ENCODE data around the gene ARID3B.

ARID3B gene

GRCh38 chr15:74603026-74603788 is 62.2 kb downstream of the ARID3B start:
- Histone ChIP-seq H3K4me3 (ENCODE audit: extremely low read depth, insufficient read depth, low read length, poor library complexity, severe bottlenecking) (no peak overlapping the region), H3K27ac (ENCODE audit: low read depth, low read length, severe bottlenecking) (no peak overlapping the region), H3K4me1 (ENCODE audit: control insufficient read depth, insufficient read depth, low read length, poor library complexity, severe bottlenecking) (no peaks in the 10 kb centered on the region), H3K9me3 (ENCODE audit: control insufficient read depth, low read length) (no peaks in the 10 kb centered on the region), H3K36me3 (ENCODE audit: control insufficient read depth, insufficient read depth, low read length) (peaks cover 16% of the 10 kb centered on the region)
- 93 to 97% methylated on average over 11 to 13 of the region's 13 CpGs for WGBS, 2 experiments (ENCODE audit: insufficient coverage in 2 of 2)

- Histone ChIP-seq H3K4me1 (ENCODE audit: control insufficient read depth, insufficient read depth, low read length, poor library complexity, severe bottlenecking) (no peaks in the 10 kb centered on the region), H3K36me3 (ENCODE audit: control insufficient read depth, insufficient read depth, low read length) (peaks cover 8% of the 10 kb centered on the region), H3K27ac (ENCODE audit: low read depth, low read length, severe bottlenecking) (no peak overlapping the region), H3K9me3 (ENCODE audit: control insufficient read depth, low read length) (no peaks in the 10 kb centered on the region), H3K4me3 (ENCODE audit: extremely low read depth, insufficient read depth, low read length, poor library complexity, severe bottlenecking) (no peak overlapping the region)
- WGBS, 2 experiments (ENCODE audit: insufficient coverage in 2 of 2) = 88 to 92% methylated on average over 7 to 10 of the region's 11 CpGs
Measured at GRCh38 chr15:74603789-74604705, 63.0 kb downstream of the ARID3B start.

DNA sequence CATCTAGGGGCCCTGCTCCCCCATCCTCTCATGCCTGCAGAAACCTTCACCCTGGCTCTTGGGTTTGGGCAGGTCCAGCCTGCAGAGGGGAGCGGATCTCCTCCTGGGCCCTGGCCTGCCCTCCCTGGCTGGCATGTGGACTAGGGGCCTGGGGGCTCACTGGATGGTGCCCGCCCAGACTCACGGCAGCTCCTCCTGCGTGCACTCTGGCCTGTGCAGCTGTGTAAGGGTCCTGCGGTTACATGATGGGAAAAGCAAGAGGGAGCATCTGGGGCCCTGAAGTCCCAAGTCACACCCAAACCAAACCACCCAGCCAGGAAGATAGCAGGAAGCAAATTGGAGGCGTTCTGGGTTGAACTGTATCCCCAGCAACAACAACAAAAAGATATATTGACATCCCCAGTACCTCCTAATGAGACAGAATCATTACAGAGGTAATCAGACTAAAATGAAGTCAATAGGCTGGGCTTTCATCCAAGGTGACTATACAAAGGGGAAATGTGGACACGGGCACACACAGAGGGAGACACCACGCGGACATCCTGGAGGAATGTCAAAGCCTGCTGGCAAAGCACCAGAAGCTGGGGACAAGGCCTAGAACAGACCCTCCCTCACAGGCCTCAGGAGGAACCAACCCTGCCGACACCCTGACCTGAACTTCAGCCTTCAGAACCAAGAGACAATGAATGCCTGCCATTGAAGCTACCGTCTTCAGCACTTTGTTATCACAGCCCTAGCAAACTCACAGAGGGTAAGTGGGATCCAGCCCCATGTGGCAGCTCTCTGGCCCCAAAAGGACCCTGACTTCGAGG is 64.2 kb downstream of the ARID3B start:
- Histone ChIP-seq H3K4me1 (ENCODE audit: control insufficient read depth, insufficient read depth, low read length, poor library complexity, severe bottlenecking) (peaks cover 4% of the 10 kb centered on the region), H3K36me3 (ENCODE audit: control insufficient read depth, insufficient read depth, low read length) (peaks cover 3% of the 10 kb centered on the region), H3K27ac (ENCODE audit: low read depth, low read length, severe bottlenecking) (no peak overlapping the region), H3K9me3 (ENCODE audit: control insufficient read depth, low read length) (no peaks in the 10 kb centered on the region), H3K4me3 (ENCODE audit: extremely low read depth, insufficient read depth, low read length, poor library complexity, severe bottlenecking) (no peak overlapping the region)
- WGBS, 2 experiments (ENCODE audit: insufficient coverage in 2 of 2) = 92 to 100% methylated on average over 7 of the region's 12 CpGs

GRCh38 chr15:74605795-74606150 is 64.8 kb downstream of the ARID3B start:
- 88 to 92% methylated on average over 1 of the region's 1 CpG for WGBS, 2 experiments (ENCODE audit: insufficient coverage in 2 of 2)
- H3K36me3 ChIP-seq (ENCODE audit: control insufficient read depth, insufficient read depth, low read length) = no peaks in the 10 kb centered on the region
- peaks cover 9% of the 10 kb centered on the region for H3K4me1 ChIP-seq (ENCODE audit: control insufficient read depth, insufficient read depth, low read length, poor library complexity, severe bottlenecking)
- H3K9me3 ChIP-seq (ENCODE audit: control insufficient read depth, low read length) = no peaks in the 10 kb centered on the region
- H3K4me3 ChIP-seq (ENCODE audit: extremely low read depth, insufficient read depth, low read length, poor library complexity, severe bottlenecking) = no peak overlapping the region
- H3K27ac ChIP-seq (ENCODE audit: low read depth, low read length, severe bottlenecking) = no peak overlapping the region

- no peaks in the 10 kb centered on the region for H3K36me3 ChIP-seq (ENCODE audit: control insufficient read depth, insufficient read depth, low read length)
- WGBS, 2 experiments (ENCODE audit: insufficient coverage in 2 of 2) = 88 to 100% methylated on average over 2 of the region's 3 CpGs
- H3K4me3 ChIP-seq (ENCODE audit: extremely low read depth, insufficient read depth, low read length, poor library complexity, severe bottlenecking) = no peak overlapping the region
- H3K4me1 ChIP-seq (ENCODE audit: control insufficient read depth, insufficient read depth, low read length, poor library complexity, severe bottlenecking) = peaks cover 12% of the 10 kb centered on the region
- no peaks in the 10 kb centered on the region for H3K9me3 ChIP-seq (ENCODE audit: control insufficient read depth, low read length)
- H3K27ac ChIP-seq (ENCODE audit: low read depth, low read length, severe bottlenecking) = no peak overlapping the region
Measured at GRCh38 chr15:74608786-74609185, 67.8 kb downstream of the ARID3B start.

- no peaks in the 10 kb centered on the region for H3K9me3 ChIP-seq (ENCODE audit: control insufficient read depth, low read length)
- no peak overlapping the region for H3K4me3 ChIP-seq (ENCODE audit: extremely low read depth, insufficient read depth, low read length, poor library complexity, severe bottlenecking)
- WGBS, 2 experiments (ENCODE audit: insufficient coverage in 2 of 2) = 87 to 100% methylated on average over 2 to 3 of the region's 3 CpGs
- peaks cover 12% of the 10 kb centered on the region for H3K4me1 ChIP-seq (ENCODE audit: control insufficient read depth, insufficient read depth, low read length, poor library complexity, severe bottlenecking)
- H3K36me3 ChIP-seq (ENCODE audit: control insufficient read depth, insufficient read depth, low read length) = no peaks in the 10 kb centered on the region
- H3K27ac ChIP-seq (ENCODE audit: low read depth, low read length, severe bottlenecking) = no peak overlapping the region
Measured at GRCh38 chr15:74609938-74610301, 68.9 kb downstream of the ARID3B start.

- no peaks in the 10 kb centered on the region for H3K36me3 ChIP-seq (ENCODE audit: control insufficient read depth, insufficient read depth, low read length)
- H3K4me1 ChIP-seq (ENCODE audit: control insufficient read depth, insufficient read depth, low read length, poor library complexity, severe bottlenecking) = peaks cover 12% of the 10 kb centered on the region
- H3K27ac ChIP-seq (ENCODE audit: low read depth, low read length, severe bottlenecking) = no peak overlapping the region
- H3K4me3 ChIP-seq (ENCODE audit: extremely low read depth, insufficient read depth, low read length, poor library complexity, severe bottlenecking) = no peak overlapping the region
- no peaks in the 10 kb centered on the region for H3K9me3 ChIP-seq (ENCODE audit: control insufficient read depth, low read length)
- WGBS, 2 experiments (ENCODE audit: insufficient coverage in 2 of 2) = 79% methylated on average over 7 of the region's 7 CpGs
Measured at GRCh38 chr15:74610302-74610951, 69.4 kb downstream of the ARID3B start.

- Histone ChIP-seq H3K4me1 (ENCODE audit: control insufficient read depth, insufficient read depth, low read length, poor library complexity, severe bottlenecking) (peaks cover 12% of the 10 kb centered on the region), H3K9me3 (ENCODE audit: control insufficient read depth, low read length) (no peaks in the 10 kb centered on the region), H3K4me3 (ENCODE audit: extremely low read depth, insufficient read depth, low read length, poor library complexity, severe bottlenecking) (no peak overlapping the region), H3K27ac (ENCODE audit: low read depth, low read length, severe bottlenecking) (no peak overlapping the region), H3K36me3 (ENCODE audit: control insufficient read depth, insufficient read depth, low read length) (no peaks in the 10 kb centered on the region)
- 92 to 95% methylated on average over 9 to 11 of the region's 11 CpGs for WGBS, 2 experiments (ENCODE audit: insufficient coverage in 2 of 2)
Measured at GRCh38 chr15:74611341-74611740, 70.3 kb downstream of the ARID3B start.

DNA sequence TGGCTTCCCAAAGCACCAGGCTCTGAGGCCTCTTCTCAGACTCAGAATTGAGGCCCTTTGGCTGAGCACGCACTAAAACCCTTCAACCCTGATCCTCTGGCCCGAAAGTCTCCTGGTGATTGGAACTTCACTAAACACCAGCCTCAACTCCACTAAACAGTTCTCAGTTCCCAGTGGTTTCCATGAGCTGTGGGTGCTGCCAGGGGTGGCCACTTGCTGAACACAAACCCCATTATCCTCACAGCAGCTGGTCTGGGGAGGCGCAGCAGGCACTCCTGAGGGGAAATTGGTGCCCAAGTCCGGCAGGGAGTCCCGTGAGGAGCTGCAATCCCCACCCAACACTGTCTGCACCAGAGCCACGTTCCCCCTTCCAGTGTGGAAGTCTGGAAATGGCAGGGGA is 70.8 kb downstream of the ARID3B start:
- Histone ChIP-seq H3K4me3 (ENCODE audit: extremely low read depth, insufficient read depth, low read length, poor library complexity, severe bottlenecking) (no peak overlapping the region), H3K9me3 (ENCODE audit: control insufficient read depth, low read length) (no peaks in the 10 kb centered on the region), H3K4me1 (ENCODE audit: control insufficient read depth, insufficient read depth, low read length, poor library complexity, severe bottlenecking) (peaks cover 17% of the 10 kb centered on the region), H3K27ac (ENCODE audit: low read depth, low read length, severe bottlenecking) (no peak overlapping the region), H3K36me3 (ENCODE audit: control insufficient read depth, insufficient read depth, low read length) (no peaks in the 10 kb centered on the region)
- 87 to 98% methylated on average over 3 to 4 of the region's 6 CpGs for WGBS, 2 experiments (ENCODE audit: insufficient coverage in 2 of 2)

DNA sequence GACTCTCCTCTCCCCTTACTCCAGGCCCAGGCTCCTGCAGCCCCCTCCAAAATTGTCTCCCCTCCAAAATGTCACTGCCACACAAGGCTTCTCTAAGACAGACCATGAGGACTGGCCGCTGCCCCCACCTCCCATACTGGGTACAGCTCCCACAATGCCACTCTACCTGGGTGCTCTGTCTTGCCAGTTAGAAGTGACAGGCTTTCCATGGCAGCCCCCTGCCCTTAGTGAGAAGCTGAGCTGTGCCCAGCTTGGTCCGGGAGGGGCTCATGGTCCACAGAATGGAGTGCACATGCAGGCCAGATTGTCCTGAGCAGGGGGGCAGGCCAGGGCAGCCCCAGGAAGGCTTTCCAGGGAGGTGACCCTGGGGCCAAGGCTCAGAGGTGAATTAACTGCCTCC is 71.7 kb downstream of the ARID3B start:
- peaks cover 5% of the 10 kb centered on the region for H3K36me3 ChIP-seq (ENCODE audit: control insufficient read depth, insufficient read depth, low read length)
- H3K27ac ChIP-seq (ENCODE audit: low read depth, low read length, severe bottlenecking) = no peak overlapping the region
- H3K4me3 ChIP-seq (ENCODE audit: extremely low read depth, insufficient read depth, low read length, poor library complexity, severe bottlenecking) = no peak overlapping the region
- peaks cover 26% of the 10 kb centered on the region for H3K4me1 ChIP-seq (ENCODE audit: control insufficient read depth, insufficient read depth, low read length, poor library complexity, severe bottlenecking)
- WGBS, 2 experiments (ENCODE audit: insufficient coverage in 2 of 2) = 77 to 90% methylated on average over 2 of the region's 2 CpGs
- H3K9me3 ChIP-seq (ENCODE audit: control insufficient read depth, low read length) = no peaks in the 10 kb centered on the region

Measured in mesodermal cell (in vitro differentiated cells).